Measurements from ENCODE around the gene SLC6A4. TPM values are rescaled to one million over a fixed set of nuclear protein-coding genes. Genes with fewer than 3 reads are reported as not detected.

SLC6A4 gene
- polyA plus RNA-seq, 1 donor (not counting 4 experiments of a cell fraction or from before 2014, with no cell fraction given): not detected

DNA sequence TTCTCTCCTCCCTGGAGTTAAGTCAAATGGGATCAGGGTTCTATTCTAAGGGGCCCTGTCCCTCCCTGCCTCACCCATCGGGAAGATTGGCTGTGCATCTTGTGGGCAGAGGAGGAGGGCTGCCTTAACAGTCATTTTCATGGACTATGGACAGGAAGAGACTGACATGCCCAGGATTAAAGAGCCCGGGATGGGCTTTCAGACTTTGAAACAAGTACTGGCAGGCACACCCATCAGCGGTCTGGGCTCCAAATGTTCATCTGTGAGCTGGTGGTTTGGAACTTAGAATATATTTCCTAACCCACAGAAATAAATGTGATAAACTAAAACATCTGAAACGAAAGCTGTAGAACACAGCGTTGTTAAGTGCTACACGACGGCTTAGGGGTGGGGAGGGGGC, 6.5 kb downstream of the SLC6A4 start:
- Histone ChIP-seq H3K9ac (ENCODE audit: control insufficient read depth, extremely low read depth, insufficient read depth, low read length) (no peak overlapping the region), H3K79me2 (ENCODE audit: control insufficient read depth, insufficient read depth, low read length) (no peaks in the 10 kb centered on the region), H3K9me3 (ENCODE audit: control insufficient read depth, low read depth, low read length) (no peaks in the 10 kb centered on the region), H3K27me3 (ENCODE audit: control insufficient read depth, extremely low read depth, insufficient read depth, low read length) (peaks cover 26% of the 10 kb centered on the region), H2AFZ (ENCODE audit: control insufficient read depth, low read length) (peak overlapping the region; percentile 52), H3K36me3 (ENCODE audit: control insufficient read depth in 2 of 2, extremely low read depth in 1 of 2, insufficient read depth in 2 of 2, low read length in 2 of 2) (no peaks in the 10 kb centered on the region), H3K27ac (ENCODE audit: control insufficient read depth, insufficient read depth, low read length) (no peak overlapping the region), H3K9me1 (ENCODE audit: control insufficient read depth, extremely low read depth, insufficient read depth, low read length) (no peaks in the 10 kb centered on the region), H3K4me1 (ENCODE audit: control insufficient read depth, extremely low read depth, insufficient read depth, low read length) (peaks cover 35% of the 10 kb centered on the region), H3K4me2 (ENCODE audit: control insufficient read depth, extremely low read depth, insufficient read depth, low read depth, low read length) (peak overlapping the region; percentile 70), H3K4me3 (ENCODE audit: control insufficient read depth in 2 of 3, extremely low read depth in 1 of 3, insufficient read depth in 2 of 3, low read depth in 1 of 3, low read length in 3 of 3) (no peak overlapping the region), H4K20me1 (ENCODE audit: control insufficient read depth, extremely low read depth, insufficient read depth, low read length) (no peaks in the 10 kb centered on the region)
- dilution Hi-C loops (cut with MboI; ENCODE audit: extremely low pct_ligation_motif_present, low sequenced_read_pairs): no loop called here
- TF ChIP-seq EZH2 (IDR thresholded peaks at IDR 0.05; ENCODE audit: low read length) (no peak), CTCF (optimal IDR thresholded peaks at IDR 0.05 in 1 of 3, IDR thresholded peaks at IDR 0.05 in 1 of 3, conservative IDR thresholded peaks at IDR 0.05 in 1 of 3; ENCODE audit: extremely low read depth in 1 of 3, insufficient read depth in 2 of 3, low read length in 3 of 3) (no peak)
- DNase-seq (ENCODE audit: low read depth, low spot score) (no peak), FAIRE-seq (peak; percentile 87)

GRCh38 chr17:30228011-30228410, 7.5 kb downstream of the SLC6A4 start:
- dilution Hi-C loops (cut with MboI; ENCODE audit: extremely low pct_ligation_motif_present, low sequenced_read_pairs): no loop called here
- H3K9me1 ChIP-seq (ENCODE audit: control insufficient read depth, extremely low read depth, insufficient read depth, low read length): no peaks in the 10 kb centered on the region
- peak; percentile 59 for FAIRE-seq

More at GRCh38 chr17:30228011-30228410, 7.5 kb downstream of the SLC6A4 start:
- Histone ChIP-seq H4K20me1 (ENCODE audit: control insufficient read depth, extremely low read depth, insufficient read depth, low read length) (no peaks in the 10 kb centered on the region), H3K9me3 (ENCODE audit: control insufficient read depth, low read depth, low read length) (no peaks in the 10 kb centered on the region), H3K27me3 (ENCODE audit: control insufficient read depth, extremely low read depth, insufficient read depth, low read length) (peaks cover 16% of the 10 kb centered on the region), H3K4me3 (ENCODE audit: control insufficient read depth in 2 of 3, extremely low read depth in 1 of 3, insufficient read depth in 2 of 3, low read depth in 1 of 3, low read length in 3 of 3) (no peak overlapping the region), H3K4me2 (ENCODE audit: control insufficient read depth, extremely low read depth, insufficient read depth, low read depth, low read length) (no peak overlapping the region), H3K36me3 (ENCODE audit: control insufficient read depth in 2 of 2, extremely low read depth in 1 of 2, insufficient read depth in 2 of 2, low read length in 2 of 2) (no peaks in the 10 kb centered on the region), H2AFZ (ENCODE audit: control insufficient read depth, low read length) (no peak overlapping the region), H3K4me1 (ENCODE audit: control insufficient read depth, extremely low read depth, insufficient read depth, low read length) (peaks cover 35% of the 10 kb centered on the region), H3K79me2 (ENCODE audit: control insufficient read depth, insufficient read depth, low read length) (no peaks in the 10 kb centered on the region), H3K9ac (ENCODE audit: control insufficient read depth, extremely low read depth, insufficient read depth, low read length) (no peak overlapping the region), H3K27ac (ENCODE audit: control insufficient read depth, insufficient read depth, low read length) (no peak overlapping the region)
- no peak for DNase-seq (ENCODE audit: low read depth, low spot score)
- no peak for TF ChIP-seq EZH2 (IDR thresholded peaks at IDR 0.05; ENCODE audit: low read length)
- no peak for TF ChIP-seq CTCF (optimal IDR thresholded peaks at IDR 0.05 in 1 of 3, IDR thresholded peaks at IDR 0.05 in 1 of 3, conservative IDR thresholded peaks at IDR 0.05 in 1 of 3; ENCODE audit: extremely low read depth in 1 of 3, insufficient read depth in 2 of 3, low read length in 3 of 3)

All from keratinocyte (primary cell).